ENCODE data around the gene RAB40AL.
A peak's percentile ranks its signal among the peaks of the same experiment; 100 is the strongest.
"Not testable (repeated sequence)": the region's sequence is repeated elsewhere in the genome, so short reads cannot be mapped to it uniquely, and the experiment has no call there.

RAB40AL gene, protein sequence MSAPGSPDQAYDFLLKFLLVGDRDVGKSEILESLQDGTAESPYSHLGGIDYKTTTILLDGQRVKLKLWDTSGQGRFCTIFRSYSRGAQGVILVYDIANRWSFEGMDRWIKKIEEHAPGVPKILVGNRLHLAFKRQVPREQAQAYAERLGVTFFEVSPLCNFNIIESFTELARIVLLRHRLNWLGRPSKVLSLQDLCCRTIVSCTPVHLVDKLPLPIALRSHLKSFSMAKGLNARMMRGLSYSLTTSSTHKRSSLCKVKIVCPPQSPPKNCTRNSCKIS

DNA sequence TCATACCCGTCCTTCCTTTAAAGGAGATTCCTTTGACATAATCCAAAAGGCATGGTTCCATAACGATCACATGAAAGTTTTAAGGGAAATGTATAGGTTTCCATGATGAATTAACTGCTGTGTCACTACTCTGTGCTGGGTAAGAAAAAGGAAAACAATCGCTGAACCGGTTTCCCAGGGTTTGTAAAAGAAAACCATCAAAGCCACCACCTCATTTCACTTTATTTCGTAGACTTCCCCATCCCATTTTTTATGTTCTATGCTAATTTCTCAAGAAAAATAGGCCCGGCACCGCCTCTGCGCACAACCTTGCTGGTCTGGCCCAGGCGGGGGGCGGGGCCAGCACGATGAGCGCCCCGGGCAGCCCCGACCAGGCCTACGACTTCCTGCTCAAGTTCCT lies at the start of gene RAB40AL:
Gene RAB40AL (plus strand): TSS at position 301 of the 400 bp plus-strand sequence. CDS start 47 bp downstream, at position 348.
- not testable (repeated sequence) for DNase-seq

DNA sequence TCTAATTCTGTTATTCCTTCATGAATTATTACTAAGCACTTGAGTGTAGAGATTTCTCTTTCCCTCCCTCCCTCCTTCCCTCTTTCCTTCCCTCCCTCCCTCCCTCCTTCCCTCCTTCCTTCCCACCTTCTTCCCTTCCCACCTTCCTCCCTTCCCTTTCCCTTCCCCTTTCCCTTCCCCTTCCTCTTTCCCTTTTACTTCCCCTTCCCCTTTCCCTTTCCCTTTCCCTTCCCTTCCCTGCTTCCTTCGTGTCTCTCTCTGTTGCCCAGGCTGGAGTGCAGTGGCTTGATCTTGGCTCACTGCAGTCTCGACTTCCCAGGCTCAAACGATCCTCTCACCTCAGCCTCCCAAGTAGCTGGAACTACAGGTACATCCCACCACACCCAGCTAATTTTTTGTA lies 49.4 kb upstream of the RAB40AL start:
- DNase-seq, result no peak

DNA sequence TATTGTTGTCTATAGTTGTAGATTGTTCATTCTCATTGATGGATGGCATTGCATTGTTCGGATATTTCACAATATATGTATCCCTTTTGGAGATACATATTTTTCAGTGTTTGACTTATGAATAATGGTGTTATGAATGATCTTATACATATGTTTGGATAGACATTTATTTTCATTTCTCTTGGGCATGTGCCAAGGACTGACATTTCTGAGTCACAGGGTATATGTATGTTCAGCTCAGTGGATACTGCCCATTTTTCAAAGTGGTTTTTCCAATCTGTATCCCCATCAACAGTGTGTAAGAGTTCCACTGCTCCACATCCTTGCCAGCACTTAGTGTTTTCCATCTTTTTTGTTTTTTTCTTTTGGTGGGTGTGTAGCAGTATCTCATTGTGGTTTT lies 45.0 kb upstream of the RAB40AL start:
- no peak for DNase-seq

DNA sequence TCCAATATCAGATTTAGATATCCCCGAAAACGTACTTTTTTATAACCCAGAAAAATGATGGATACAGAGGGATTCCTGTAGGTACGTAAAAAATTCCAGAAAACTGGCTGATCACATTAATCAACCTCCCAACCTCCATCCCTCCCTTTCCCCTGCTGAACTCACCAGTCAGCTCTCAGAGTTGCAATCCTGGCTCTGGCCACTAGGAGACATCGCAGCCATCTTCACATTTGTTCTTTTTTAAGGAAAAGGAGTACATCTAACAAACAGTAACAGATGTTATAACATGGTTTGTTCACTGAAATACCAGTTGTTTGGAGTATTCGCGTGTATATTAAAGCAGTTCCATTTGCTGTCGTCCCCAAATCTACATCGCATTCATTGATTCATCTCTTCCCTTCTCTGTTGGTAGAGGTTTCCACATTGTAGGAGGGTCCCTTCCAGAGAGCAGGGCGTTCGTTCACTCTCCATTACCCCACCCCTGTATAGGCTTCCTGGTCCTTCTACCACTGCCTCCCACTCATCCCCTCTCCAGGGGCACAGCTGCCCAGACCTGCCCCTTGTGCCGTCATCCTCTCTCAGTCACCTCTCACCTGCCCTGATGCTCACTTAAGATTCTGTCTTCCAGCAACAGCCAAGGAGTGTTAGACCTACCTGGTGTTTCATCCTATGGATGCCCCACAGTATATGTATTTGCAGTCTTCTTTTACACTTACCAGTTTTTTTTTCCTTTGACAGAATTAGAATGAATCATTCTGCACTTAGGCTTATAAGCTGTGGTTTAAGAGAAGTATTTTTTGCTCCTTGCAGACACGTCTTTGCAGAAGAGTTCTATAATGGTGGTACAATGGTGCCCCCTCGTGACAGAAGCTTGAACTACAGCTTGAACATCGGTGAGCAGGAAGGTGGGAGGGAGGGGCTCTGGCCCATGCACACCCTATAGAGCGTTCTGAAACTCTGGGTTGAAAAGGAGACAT lies 36.8 kb upstream of the RAB40AL start:
- DNase-seq, result peak; percentile 42 to 71

DNA sequence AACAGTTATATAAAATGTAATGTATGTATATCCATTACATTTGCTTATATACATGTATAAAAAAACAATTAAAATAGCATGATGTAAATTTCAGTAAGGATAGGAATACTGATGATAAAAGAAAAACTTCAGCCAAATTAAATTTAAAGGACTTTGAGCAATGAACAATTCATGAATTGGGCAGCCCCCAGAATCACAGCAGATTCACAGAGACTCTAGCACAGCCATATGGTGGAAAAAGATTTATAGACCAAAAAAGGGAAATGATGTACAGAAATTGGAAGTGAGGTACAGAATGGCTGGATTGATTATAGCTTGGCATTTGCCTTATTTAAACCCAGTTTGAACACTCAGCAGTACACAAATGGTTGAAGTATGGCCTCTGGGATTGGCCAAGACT lies 34.7 kb upstream of the RAB40AL start:
- DNase-seq, result no peak

DNA sequence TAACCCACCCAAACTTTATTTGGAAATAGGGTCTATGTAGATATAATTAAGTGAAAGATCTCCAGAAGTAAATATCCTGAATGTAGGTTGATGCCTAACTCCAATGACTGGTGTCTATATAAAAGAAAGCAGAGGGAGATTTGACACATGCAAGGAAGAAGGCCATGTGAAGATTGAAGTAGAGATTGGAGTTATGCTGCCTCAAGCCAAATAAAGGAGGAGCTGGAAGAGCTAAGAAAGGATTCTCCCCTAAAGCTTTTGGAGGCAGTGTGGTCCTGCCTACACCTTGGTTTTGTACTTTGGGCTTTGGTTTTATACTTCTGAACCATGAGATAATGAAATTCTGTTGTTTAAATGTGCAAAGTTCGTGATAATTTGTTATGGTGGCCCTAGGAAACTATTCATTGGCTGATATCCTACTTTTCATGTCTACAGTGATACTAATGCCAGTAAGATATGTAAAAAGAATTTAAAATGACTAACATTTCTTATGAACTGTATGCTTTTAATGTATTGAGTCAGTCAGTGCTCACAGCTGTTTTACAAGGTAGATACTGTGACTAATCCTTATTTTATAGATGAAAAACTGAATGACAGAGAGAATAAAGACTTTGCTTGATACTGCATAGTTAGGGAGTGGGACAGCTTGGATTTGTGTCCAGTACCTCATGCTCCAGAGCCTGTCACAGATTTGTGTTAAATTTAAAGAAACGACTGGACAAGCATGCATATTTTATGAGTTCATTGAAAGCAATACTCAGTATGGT lies 5.9 kb upstream of the RAB40AL start:
- no peak for DNase-seq

DNA sequence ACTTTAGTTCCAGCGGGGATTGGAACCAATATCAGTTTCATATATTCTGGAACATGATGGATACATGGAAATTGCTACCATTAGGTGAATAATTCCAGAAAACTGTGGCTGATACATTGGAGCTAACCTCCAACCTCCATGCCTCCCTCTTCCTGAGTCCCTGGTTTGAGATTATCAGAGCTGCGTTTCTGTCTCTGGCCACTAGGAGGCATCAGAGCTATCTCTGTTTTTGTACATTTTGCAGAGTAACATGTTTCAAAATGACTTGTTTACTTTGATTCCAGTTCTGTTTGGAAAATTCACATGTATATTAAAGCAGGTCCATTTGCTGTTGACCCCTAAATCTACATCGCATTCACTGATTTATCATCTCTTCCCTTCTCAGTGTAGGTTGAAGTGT lies 2.4 kb upstream of the RAB40AL start:
- peak in 1 of 2 experiments; percentile 41 for DNase-seq

DNA sequence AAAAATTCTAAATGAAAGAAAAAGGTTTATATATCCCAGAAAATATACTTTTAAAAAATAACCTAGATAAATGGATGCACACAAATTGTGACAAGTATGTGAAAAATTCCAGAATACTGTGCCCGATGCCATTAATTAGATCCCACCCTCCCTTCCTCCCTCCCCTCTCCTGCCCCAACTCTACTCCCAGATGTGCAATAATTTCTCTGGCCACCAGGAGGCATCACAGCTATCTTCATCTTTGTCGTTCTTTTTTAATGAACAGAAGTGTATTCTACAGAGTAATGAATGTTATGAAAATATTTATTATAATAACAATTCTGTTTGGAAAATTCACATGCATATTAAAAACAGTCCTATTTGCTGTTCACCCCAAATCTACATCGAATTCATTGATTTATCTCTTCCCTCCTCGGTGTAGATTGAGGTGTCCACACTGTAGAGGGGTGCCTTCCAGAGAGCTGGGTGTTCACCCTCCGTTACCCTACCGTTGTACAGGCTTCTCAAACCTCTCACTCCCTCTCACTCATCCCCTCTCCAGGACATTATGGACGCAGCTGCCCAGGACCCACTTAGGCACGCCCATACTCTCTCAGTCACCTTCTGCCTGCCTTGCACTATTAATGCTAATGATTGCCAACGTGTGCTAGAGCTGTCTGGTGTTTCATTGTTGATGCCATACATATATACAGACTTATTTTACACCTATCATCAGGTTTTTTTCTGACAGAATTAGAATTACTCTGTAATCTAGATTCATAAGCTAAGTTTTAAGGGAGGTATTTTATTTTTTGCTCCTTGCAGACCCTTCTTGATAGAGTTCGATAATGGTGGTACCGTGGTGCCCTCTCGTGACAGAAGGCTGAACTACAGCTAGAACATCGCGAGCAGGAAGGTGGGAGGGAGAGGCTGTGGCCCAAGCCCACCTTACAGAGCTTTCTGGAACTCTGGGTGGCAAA lies 14.1 kb downstream of the RAB40AL start:
- DNase-seq, result peak; percentile 39 to 67

DNA sequence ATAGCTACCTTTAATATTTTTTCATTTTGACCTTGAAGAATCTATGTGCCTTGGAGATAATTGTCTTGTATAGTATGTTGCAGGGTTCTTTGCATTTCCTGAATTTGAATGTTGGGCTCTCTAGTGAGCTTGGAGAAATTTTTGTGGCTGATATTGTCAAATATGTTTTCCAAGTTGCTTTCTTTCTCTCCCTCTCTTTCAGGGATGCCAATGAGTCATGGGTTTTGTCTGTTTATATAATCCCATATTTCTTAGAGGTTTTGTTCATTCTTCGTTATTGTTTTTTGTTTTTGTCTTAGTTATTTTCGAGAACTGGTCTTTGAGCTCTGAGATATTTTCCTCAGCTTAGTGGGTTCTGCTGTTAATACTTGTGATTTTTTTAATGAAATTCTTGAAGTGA lies 20.7 kb downstream of the RAB40AL start:
- no peak for DNase-seq

DNA sequence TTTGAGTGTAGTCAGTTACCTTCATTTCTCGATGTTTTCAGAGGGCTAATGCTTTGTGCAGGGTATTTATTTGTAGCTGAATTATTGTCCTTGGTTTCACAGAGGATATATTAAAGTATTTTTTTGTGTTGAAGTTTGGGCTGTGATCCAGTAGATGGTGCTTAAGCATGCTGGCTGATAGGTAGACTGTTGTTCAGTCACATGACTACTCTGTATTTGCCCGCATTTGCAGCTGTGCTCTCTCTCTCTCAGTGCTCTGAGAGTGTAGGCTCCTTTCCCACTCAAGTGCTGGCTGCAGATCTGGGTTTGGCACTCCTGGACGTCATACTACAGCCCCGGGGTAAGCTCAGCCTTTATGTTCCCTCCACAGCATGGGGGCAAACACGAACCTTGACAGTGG lies 21.7 kb downstream of the RAB40AL start:
- peak in 1 of 2 experiments; percentile 0 for DNase-seq

DNA sequence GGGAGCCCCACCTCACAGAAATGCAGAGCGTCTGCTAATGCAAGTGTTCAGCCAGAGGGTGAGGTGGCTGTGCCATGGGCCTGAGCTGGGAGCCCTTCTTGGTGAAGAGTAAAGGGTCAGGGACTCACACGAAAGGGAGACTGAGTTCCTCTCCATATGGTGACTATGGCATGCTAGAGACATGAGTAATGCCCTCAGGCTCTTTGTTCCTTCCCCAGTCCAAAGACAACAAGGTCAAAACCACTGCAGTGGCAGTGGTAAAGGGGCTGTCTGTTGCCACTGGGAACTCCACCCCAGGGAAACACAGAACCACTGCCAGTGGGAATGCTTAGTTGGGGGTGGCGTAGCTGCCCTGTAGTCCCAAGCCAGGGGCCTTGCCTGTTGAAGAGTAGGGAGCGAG lies 22.4 kb downstream of the RAB40AL start:
- no peak for DNase-seq

DNA sequence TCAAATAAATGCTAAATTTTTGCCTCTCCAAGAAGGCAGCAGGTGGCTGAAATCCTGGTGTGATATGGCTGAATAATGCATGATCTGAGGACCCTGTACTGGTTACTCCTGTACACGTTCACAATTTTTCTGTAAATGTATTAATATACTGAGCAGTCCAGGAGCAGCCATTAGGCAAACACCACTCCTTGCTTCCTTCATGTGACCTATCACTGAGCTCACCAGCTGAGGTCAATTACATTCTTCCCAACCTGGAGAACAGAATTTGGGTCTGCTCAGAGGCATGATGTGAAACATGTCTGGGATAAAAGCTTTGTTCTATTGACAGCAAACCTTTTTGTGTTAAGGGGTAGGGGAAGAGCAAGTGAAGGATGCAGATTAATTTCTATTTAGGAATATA lies 26.9 kb downstream of the RAB40AL start:
- no peak for DNase-seq

DNA sequence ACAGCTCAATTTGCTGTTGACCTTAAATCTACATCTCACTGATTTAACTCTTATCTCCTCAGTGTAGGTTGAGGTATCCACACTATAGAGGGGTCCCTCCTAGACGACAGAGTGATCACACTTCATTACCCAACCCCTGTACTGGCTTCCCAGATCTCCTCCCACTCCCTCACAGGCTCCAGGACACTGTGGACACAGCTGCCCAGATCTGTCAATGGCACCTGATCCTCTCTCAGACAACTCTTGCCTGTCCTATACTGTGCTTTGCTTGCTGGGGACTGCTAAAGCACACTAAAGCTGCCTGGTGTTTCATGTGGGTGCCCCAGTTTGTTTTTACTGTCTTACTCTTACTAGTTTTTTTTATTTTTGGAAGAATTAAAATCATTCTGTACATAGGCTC lies 27.9 kb downstream of the RAB40AL start:
- DNase-seq, result no peak

DNA sequence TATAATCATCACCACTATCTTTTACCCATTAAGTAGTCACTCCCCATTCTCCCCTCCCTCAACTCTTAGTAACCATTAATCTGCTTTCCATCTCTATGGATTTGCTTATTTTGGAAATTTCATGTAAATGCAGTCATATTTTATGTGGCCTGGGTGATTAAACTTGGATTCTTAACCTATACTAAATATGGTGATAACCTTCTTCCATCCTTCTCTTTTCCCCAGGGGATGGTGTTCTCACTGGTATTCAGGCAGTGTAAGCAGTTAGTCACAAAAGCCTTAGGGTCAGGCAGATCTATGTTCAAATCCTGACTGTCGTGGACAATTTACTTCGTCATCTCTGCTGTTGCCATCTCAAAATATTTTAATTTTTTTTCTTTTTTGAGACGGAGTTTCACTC lies 29.6 kb downstream of the RAB40AL start:
- DNase-seq, result peak; percentile 63 to 72

DNA sequence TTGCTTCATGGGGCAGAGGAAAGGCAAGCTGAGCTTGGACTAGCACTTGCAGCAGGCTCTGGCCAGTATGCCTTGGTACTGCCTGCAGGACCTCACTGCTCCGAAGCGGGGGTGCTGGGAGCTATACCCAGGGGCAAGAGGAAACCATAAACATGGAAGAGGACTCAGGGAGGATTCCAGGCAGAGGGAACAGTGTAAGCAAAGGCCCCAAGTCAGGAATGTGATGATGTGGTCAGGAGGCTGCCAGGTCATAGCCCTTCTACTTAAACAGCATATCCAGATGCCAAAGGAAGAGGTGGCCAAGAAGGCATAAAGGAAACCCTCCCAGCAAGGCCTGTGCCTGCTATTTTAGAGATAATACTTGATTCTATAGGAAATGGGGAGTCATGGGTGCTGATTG lies 31.1 kb downstream of the RAB40AL start:
- no peak for DNase-seq

DNA sequence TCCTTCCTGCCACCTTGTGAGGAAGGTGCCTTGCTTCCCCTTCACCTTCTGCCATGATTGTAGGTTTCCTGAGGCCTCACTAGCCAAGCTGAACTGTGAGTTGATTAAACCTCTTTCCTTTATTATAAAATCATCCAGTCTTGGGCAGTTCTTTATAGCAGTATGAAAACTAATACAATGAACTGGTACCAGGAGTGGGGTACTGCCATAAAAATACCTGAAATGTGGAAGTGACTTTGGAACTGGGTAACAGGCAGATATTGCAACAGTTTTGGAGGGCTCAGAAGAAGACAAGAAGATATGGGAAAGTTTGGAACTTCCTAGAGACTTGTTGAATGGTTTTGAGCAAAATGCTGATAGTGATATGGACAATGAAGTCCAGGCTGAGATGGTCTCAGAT lies 34.5 kb downstream of the RAB40AL start:
- DNase-seq, result not testable (repeated sequence)

DNA sequence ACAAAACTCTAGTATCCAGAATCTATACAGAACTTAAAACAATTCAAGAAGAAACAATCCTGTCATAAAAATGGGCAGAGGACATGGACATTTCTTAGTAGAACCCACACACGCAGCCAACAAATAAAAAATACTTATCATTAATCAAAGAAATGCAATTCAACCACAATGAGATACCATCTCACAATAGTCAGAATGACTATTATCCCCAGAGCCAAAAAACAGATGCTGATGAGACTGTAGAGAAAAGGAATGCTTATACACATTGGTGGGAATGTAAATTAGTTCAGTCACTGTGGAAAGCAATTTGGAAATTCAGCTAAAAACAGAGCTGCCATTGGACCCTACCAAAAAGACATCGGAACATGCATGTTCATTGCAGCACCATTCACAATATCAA lies 37.9 kb downstream of the RAB40AL start:
- no peak for DNase-seq

DNA sequence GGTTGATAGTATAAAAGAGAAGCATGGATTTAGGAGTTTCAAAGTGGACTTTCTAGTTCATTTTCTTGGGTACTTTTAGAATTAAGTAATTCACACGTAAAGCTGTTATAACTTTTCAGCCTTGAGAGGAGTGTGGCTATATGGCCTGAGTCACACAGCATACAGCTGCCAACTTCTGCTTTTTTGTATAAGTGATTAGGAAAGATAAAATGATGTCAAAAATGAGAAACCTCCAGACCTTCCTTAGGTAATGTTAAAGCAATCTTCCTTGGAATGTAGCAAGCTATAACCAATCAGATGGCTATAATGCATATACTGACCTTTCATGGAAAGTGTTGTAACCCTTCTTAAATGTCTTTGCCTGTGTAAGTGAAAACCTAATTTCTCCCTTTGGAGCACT lies 39.2 kb downstream of the RAB40AL start:
- no peak for DNase-seq

DNA sequence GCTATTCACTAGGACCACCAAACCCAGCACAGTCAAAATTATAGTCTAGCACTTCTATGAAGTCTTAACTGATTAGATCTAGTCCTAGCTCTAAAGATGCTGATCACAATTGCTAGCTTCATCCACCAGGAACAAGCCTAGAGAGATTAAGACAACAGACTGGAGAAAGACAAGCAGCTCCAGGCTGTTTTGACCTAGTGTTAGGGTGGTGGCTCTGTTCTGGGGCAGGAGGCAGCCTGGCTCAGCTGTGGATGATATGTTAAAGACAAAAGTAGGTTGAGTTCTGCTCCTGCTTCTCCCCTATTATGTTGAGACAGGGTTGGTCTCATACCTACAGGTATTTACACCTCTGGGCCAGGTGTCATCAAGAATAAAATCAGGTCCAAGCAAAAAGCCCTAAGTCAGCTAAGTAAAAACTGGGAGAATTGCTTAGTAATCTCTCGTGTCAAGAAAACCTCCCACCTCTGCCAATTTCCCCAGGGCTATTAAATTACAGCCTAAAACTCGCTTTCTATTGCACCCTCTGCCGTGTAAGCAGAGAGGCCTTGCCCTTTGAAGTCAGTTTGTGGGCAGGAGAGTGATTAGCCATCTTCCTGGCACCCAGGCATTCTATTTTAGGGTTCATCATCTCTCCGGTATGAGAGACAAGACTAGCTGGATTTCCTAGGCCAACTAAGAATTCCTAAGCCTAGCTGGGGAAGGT lies 39.9 kb downstream of the RAB40AL start:
- DNase-seq, result no peak

DNA sequence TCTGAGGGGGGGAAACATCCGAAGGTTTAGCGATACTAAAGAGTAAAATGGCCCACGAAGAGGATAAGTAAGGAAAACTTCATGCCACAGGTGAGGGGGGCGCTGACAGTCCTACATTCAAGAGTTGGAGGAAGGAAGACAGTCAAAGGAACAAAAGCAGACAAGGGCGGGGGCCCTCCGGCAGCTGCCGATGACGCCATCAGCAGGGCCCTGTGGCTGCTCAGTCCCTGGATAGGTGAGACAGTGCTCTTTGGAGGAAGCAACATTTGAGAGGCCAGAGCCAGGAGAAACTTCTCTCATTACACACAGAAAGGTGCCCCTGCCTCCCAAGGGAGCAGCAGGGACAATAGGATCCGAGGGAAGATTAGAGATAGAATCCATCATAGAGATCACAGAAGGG lies 41.5 kb downstream of the RAB40AL start:
- no peak for DNase-seq

DNA sequence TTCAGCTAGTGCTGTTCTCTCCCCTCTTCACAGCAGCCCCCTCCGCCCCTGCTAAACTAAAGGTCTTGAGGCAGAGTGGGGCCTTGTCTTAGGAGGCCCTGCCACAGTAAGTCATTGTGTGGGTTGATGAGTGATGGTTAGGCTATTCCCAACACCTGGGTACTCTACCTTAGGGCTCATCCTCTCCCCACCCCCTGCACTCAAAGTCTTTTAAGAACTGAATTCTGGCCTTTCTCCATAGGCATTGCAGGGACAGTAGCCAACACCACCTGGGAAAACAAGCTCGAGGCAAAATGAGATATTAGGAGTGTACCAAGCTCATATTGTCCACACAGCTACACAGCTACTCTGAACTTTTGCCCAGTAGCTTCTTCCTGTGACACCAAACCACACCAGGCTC lies 42.5 kb downstream of the RAB40AL start:
- no peak for DNase-seq
